Stimulated activated CD4-positive, alpha-beta T cell treated with anti-CD3 and anti-CD28 coated beads, Interleukin-12 subunit alpha, Interleukin-12 subunit beta, amount 100 ng/mL, for 48 hours (primary cell): ENCODE measurements around the gene KLHL29.

Source experiments
- DNase-seq, 3 donors: peaks; one replicate each; pipeline ENCODE4 v3.0.0-alpha.2; 2020; ENCODE audit warnings: low read depth in 2 of 3, low spot score in 1 of 3

The KLHL29 gene

DNA sequence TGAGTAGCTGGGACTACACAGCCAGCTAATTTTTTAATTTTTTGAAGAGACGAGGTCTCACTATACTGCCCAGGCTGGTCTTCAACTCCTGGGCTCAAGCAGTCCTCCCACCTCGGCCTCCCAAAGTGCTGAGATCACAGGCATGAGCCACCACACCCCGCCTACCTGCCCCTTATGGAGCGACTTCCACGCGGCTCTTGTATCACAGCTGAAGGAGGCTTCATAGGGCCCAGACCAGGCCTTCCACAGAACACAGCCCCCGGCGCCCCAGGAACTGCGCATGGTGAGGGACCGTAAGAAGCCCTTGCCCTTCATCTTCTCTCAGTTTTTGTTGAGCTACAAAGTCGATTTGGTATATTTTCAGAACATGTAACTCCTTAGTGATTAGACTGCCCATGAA, 220.3 kb downstream of the KLHL29 start:
- DNase-seq: no peak

DNA sequence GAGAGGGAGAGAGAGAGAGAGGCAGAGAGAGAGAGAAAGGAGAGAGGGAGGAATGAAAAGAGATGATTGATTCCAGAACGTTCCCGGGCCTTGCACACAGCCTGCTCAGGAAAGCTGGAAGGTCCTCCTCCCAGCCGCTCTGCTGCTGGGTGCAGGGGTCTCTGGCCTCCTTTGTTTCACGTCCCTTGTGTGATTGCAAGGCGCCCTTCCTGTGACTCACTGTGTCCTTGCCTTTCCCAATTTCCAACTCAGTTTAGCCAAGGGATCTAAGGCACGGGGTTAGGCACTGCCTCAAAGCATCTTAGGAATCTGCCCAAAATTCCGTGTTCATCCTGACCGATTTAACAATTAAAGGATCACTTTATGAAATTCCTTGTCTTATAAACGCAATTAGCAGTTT, 221.2 kb downstream of the KLHL29 start:
- no peak for DNase-seq

DNA sequence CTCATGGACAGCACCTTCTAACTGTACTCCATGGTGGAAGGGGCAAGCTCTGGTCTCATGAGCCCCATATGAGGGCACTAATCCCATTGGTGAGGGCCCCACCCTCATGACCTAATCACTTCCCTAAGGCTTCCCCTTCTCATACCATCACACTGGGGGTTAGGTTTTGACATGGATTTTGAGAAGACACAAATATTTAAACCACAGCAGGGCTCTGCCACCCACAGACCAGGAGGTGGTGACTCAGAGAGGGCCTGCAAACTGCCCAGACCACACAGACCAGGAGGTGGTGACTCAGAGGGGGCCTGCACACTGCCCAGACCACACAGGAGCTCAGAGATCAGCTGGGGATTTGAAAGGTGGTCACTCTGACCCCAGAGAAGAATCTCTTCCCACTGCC, 222.0 kb downstream of the KLHL29 start:
- no peak for DNase-seq

DNA sequence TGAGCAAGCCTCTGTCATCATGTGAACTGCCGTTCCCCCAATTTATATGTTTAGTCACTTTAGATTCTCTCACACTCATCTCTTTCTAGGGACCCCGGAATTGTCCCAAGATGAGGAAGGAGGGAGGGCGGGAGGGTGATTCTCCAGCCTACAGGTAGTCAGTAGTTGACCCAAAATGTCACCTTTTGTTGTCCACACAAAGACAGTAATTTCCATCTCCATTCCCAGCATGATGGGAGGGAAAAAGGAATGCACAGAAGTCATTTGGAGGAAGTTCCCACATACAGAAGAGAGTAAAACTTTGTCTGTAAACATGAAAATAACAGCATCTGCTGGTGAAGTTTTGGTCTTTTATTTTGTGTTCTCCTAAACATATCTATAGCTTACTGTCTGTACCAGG, 222.9 kb downstream of the KLHL29 start:
- no peak for DNase-seq

DNA sequence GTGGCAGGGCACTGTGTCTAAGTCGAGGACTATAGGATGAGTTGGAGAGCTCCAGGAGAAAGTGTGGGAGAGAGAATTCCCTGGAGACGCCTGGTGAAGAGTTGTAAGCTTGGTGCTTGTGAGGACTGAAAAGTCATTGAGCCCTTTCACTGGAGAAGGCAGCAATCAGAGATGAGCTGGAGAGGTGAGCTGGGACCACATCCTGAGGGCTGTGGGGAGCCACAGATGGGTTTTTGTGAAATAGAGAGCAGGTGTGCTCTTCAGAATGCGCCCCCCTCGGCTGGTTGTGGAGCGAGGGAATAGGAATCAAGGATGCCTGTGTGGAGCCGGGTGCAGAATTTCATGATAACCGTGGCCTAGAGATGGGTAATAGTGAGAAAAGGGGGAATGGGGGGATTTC, 224.3 kb downstream of the KLHL29 start:
- DNase-seq: no peak

DNA sequence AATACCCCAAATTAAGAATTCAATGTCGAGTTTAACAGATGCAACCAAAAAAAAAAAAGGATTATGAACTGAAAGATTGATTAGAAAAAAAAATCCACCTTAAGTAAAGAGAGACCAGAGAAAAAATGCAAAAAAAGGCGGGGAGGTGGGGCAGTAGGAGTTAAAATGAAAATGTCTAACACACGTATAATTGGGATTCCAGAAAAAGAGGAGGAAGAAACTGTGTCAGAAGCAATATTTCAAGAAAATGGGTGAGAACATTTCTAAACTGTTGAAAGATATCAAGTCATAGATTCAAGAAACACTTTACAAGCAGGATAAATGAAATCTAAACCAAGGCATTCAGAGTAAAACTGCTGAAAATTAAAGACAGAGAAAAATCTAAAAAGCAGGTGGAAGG, 226.9 kb downstream of the KLHL29 start:
- DNase-seq: no peak

DNA sequence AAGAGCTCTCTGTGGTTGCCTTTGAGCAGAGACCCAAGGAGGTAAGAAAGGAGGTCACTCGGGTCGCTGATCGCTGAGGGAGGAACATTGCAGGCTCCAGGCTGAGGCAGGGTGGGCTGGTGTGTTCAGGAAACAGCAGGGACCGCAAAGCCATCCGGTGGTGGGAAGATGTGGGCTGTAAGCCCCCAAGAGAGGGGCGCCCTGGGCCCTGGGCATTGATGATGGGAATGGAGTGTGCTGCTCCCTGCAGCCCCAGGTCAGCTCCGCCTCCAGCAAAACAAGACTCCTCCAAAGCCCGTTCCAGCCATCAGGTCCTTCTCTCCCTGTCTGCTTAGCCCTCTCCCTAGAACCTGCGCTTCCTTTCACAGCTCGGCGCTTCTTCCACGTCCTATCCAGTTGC, 229.7 kb downstream of the KLHL29 start:
- no peak for DNase-seq

DNA sequence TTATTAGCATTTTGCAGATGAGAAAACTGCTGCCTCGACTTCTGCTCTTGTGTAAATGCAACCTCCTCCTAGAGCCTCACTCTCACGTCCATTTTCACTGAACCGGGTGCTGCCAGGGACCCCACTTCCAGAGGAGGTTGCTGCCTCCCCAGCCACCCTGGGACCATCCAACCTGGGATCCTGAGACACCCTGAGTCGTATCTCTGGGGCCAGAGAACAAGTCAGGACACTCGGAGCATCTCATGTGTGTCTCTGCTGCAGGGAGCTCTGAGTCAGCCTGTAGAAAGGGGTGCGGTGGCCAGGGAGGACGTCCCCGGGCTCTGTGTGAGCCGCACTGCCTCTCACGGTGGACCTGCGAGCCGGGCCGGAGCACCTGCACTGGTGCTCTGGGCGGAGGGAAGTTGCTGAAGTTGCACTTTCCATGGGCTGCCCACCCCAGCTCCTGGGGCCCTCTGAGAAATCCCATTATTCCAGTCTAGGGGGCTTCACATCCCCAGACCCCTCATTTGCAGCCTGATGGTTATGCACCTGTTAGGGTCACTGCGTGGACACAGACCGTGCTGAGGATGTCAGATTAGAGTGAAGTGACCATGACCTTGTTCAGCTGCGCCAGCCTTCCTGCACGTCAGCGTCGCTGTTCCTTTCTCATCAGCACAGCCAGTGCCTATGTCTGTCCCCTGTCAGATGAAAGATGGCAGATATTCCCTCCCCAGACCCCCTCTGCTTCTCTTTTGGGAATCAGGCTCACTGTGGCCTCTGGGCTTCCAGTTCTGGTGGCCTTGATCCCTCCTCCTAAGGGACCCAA, 230.4 kb downstream of the KLHL29 start:
- DNase-seq: no peak

DNA sequence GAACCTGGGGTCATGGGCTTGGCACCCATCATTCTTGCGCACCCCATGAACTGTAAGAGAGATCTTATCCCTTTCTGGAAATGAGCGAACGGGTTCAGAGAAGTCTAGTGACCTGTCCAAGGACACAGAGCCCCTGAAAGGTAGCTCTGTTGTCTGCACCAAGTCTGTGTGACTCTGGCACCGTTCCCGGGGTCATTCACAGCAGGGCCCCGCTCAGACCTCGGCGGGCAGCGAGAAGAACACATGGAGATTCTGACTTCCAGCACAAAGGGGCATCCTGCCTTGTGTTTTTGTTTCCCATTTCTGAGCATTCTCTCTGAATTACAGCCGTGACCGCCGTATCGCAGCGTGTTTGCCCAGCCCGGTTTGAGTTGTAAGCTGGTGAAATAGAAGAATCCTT, 231.7 kb downstream of the KLHL29 start:
- no peak for DNase-seq

DNA sequence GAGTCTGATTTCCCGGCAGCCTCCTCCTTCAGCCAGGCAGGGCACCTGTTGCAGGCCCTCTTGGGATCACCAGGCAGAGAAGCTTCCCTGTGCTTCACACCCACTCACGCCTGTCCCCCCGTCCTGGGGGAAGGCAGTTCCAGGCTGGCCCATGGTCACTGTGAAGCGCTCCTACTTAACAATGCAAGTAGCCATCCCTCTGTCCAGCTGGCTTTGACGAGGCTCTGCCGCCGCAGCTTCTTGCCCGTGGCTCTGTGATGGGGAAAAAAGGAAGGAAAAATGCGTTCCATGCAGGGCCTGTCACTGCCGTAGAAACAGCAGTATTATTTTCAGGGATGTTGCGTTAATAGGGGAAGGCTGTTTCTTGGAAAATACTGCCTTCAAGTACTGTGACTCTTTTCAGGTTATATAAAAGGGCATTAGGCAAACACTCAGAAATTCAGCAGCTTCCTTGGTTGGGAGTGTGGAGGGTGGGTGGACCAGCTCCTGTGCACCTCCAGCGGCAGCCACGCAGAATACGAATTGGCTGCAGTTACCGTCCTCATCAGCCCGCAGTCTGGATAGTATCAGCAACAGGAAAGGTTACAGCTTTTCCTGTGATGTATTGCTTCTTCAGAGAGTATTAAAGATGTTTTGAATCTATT, 232.3 kb downstream of the KLHL29 start:
- no peak for DNase-seq

DNA sequence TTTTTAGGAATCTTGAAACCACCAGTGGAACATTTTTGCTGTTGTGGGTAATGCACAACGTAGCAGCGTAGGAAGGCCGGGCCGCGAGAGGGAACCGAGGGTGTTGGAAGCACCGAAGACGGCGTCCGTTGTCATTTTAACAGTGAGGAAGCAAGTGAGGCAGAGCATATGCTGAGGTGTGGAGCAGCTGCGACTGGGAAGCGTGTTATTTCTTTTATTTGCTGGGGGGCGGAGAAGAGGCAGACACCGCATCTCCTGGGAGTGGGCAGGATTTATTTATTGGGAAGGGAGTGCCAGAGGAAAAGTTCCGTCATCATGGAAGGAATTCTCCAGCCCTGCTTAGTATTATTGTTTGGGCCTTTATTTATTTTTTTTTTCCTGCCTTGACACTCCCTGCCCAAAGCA, 232.8 kb downstream of the KLHL29 start:
- DNase-seq: no peak

DNA sequence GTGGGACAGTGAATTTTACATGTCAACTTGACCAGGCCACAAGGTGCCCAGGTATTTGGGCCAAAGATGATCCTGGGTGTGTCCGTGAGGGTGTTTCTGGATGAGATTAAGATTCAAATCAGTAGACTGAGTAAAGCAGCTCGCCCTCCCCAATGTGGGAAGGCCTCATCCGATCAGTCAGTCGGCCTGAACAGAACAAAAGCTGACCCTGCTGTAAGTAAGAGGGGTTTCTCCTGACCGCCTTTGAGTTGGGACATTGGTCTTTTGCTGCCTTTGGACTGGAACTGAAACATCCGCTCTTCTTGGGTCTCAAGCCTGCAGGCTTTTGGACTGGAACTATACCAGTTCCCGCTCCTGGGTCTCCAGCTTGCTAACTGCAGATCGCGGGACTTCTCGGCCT, 233.3 kb downstream of the KLHL29 start:
- DNase-seq: no peak

DNA sequence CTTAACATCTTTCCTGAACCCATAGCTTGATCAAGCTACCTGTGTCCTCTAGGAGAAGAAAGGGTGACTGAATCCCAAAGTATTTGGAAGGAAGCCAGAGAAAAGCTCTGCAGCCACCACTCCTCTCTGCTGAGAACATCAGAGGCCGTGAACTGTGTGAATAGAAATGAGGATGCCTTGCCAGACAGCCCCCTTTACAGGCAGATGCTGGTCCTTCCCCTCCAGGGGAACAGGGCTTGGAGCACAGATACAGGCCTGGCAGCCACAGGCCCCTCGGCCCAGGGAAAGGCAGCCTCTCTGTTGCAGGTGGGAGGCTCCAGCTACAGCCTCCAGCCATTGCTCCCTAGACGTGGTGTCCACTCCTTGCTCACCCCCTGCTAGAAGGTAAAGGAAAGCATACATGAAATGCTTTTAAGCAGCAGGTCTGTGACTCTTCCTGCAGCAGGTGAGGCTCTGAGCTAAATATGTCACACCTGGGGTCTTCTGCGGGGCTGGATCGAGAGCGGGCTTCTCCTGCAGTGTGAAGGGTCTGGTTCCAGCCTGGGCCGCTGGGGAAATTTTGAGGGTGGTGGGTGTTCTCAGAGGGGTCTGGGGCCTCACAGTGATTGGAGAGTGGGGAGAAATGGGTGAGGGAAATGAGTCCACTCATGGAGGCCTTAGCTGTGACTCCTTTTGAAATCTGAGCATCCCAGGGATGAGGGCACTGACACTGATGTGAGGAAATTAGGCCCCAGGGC, 234.0 kb downstream of the KLHL29 start:
- DNase-seq: no peak

DNA sequence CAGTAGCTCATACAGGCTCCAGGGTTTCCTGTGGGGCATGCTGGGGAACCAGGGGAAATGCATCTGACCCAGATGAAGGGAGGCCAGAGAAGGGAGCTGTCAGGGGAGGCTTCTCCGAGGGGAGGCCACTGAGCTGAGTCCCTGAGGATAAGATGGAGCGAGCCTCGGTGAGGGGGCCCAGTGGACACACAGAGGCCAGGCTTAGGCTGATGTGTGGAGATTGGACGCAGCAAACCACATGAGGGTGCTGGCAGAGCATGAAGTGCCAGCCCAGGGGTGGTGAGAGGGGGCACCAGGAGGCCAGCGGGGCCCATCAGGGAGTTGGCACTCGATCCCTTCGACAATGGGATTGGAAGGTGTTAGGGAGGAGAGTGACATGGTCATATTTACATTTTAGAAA, 235.0 kb downstream of the KLHL29 start:
- DNase-seq: no peak

DNA sequence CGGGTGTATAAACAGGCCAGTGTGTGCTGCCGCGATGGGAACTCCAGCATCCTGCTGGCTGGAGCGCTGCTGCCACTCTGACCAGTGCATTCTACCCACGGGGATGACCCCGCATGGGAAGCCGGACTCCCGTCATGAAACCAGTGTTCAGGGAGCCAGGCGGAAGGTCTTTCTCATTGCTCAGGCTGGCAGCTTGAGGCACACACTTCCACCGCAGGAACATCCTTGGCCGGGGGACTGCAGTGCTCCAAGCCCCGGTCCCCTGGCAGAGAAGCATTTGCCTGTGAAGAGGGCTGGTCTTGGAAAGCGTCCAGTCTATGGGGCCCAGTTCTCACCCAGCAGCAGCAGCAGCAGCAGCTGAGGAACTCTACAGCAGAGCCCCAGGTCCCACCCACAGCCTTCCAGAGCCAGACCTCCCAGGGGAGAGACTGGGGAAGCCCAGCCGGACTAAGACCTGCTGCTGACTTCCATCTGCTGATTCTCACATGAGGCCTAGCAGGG, 235.9 kb downstream of the KLHL29 start:
- DNase-seq: no peak

DNA sequence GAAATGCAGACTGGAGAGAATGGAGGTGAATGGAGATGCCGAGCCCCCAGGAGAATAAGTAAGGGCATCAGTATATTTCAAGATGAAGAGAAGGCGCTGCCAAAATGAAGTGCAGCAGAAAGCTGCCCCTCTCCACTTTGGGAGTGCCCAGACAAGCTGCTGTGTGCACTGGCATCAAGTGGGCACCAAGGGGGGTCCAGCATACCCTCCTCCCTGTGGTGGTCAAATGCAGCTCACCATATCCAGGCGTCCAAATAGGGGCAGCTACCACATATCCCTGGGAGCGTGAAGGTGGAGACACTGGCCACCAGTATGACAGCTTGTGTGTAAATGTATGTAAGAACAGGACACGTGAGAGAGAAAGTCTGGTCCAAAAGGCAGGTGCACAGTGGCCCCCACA, 236.6 kb downstream of the KLHL29 start:
- no peak for DNase-seq

DNA sequence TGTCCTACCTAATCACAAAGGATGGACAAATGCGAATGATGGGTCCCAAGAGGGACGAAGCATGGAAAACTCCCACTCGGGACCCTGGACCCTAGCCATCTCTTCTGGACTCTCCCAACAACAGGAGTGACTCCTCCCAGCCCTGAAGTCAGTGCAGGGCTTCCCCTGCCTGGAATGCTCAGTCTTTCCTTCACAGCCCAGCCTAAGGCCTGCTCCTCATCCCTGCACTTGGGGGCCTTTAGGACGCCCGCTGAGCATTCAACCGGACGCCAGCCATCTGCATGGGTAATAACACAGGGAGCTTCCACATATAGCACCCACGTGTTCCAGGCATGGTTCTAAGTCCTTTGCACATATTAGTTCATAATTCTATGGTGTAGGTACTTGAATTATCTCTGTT, 237.5 kb downstream of the KLHL29 start:
- DNase-seq: no peak

DNA sequence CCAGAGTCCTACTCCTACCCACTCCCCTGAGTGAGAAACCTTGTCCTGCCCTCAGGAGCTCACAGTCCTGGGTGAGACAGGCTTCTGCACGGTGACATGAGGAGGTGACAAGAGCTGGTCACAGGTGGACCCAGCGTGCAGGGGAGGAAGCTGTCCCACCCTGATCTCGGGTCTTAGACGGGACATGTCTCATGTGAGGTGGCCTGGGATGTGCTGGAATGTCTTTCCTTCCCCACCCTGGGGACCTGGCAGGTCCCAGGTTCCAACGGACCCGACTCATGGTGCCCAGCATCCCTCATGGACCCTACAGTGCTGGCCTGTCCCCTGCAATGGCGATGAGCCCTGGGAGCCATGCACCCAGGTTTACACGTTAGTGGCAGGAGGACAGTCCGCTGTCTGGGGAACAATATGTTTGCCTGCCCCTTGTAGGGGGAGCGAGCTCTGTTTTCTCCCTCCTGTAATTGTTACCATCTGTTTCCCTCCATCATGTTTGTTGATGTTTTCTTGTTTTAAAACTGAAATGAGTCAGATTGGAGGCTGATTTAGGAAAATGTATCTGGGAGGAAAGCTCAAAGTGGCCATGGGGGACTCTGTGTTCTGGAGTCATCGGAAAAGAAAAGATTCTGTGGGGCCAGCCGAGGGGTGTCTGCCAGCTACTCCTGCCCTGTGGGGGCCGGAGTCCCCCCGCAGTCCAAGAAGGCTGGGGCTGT, 238.1 kb downstream of the KLHL29 start:
- no peak for DNase-seq

DNA sequence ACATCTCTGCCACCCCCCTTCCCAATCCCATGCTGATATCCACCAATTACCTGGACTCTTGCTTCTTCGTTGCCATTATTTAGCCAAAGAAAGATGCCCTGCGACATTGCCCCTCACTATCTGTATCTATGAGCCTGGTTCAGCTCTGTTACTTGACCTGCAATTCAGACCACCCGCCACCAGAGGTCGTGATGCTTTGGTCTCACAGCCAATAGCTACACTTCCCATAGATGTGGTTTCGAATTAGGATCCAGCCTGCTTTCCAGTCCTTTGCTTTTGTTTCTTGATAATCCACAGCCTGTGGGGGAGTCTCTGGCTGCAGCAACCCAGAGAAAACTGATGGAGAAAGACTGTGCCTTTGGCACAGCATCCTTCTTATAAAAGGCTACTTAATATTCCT, 239.4 kb downstream of the KLHL29 start:
- peak; percentile 19 to 37 (median 35) for DNase-seq

DNA sequence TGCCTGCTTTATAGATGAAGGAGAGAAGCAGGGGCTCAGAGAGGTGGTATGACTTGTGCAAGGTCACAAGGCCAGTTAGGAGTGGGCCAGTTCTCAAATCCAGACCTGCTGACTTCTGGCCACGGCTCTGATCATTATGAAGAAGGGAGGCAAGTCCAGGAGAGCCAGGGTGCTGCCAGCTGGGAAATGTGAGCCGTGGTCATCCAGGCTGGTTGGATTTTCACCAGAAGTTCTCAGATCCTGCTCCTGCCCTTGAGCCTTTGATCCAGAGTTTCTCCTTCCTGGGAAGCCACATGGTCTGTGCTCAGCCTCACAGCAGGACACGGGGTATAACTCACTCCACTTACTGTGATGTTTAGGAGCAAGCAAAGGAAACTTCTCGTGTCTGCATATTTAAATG, 239.9 kb downstream of the KLHL29 start:
- DNase-seq: no peak

DNA sequence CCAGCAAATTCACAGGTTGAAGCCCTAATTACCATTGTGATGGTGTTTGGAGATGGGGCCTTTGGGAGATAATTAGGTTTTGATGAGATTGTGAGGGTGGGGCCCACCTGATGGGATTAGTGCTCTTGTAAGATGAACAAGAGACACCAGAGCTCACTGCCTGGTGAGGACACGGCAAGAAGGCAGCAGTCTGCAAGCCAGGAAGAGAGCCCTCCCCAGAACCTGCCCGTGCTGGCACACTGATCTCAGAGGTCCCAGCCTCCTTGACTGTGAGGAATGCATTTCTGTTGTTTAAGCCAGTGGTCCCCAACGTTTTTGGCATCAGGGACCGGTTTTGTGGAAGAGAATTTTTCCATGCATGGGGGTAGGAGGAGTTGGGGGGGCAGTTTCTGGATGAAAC, 240.7 kb downstream of the KLHL29 start:
- no peak for DNase-seq
